Activated CD4-positive, CD25-positive, alpha-beta regulatory T cell (primary cell): Measurements from ENCODE around the gene DALRD3.

Experiments
- DNase-seq, 4 experiments: peaks; one replicate each; lab custom pipeline; 2025; lab: John Stamatoyannopoulos, UW

Gene DALRD3

GRCh38 chr3:49004352-49005302 is 13.8 kb downstream of the DALRD3 start:
- no peak for DNase-seq

GRCh38 chr3:49001155-49001554 is 17.2 kb downstream of the DALRD3 start:
- no peak for DNase-seq

GRCh38 chr3:48999085-48999858 is 19.1 kb downstream of the DALRD3 start:
- no peak for DNase-seq

- DNase-seq = no peak
Measured at GRCh38 chr3:48997714-48998637, 20.4 kb downstream of the DALRD3 start.

- no peak for DNase-seq
Measured at GRCh38 chr3:48997102-48997635, 21.2 kb downstream of the DALRD3 start.

GRCh38 chr3:48996640-48997039 is 21.7 kb downstream of the DALRD3 start:
- no peak for DNase-seq

GRCh38 chr3:48993834-48994233 is 24.5 kb downstream of the DALRD3 start:
- no peak for DNase-seq

GRCh38 chr3:48991851-48992545 is 26.4 kb downstream of the DALRD3 start:
- DNase-seq = no peak

- no peak for DNase-seq
Measured at GRCh38 chr3:48990636-48991469, 27.5 kb downstream of the DALRD3 start.

GRCh38 chr3:48989796-48990635 is 28.4 kb downstream of the DALRD3 start, which contains the start of gene P4HTM:
TSS of gene P4HTM (plus strand) at chr3:48990241. CDS start at chr3:48990257, 16 bp downstream.
- DNase-seq = peak; percentile 33 to 44 (median 41)

GRCh38 chr3:48989126-48989795 is 29.1 kb downstream of the DALRD3 start:
- no peak for DNase-seq

GRCh38 chr3:48985831-48986376 is 32.5 kb downstream of the DALRD3 start:
- DNase-seq = no peak

GRCh38 chr3:48984663-48985062 is 33.7 kb downstream of the DALRD3 start:
- no peak for DNase-seq

- DNase-seq = no peak
Measured at GRCh38 chr3:48983096-48983495, 35.3 kb downstream of the DALRD3 start.

- no peak for DNase-seq
Measured at GRCh38 chr3:48982686-48983085, 35.7 kb downstream of the DALRD3 start.

- no peak for DNase-seq
Measured at GRCh38 chr3:48982016-48982415, 36.4 kb downstream of the DALRD3 start.

GRCh38 chr3:48980295-48980694 is 38.1 kb downstream of the DALRD3 start:
- no peak for DNase-seq

- DNase-seq = no peak
Measured at GRCh38 chr3:48979451-48979850, 38.9 kb downstream of the DALRD3 start.
